KMS-11 (cell line): ENCODE data around the gene EARS2.

Experiments
- H2AFZ ChIP-seq: fragments of 200-600 bp; sonication (generic); 2 replicates; pipeline ENCODE4 v1.6.1; 2016; ENCODE audit warnings: antibody characterized with exemption, mixed run types, low read depth
- H3K27ac ChIP-seq: fragments of 200-600 bp; sonication (generic); 2 replicates; pipeline ENCODE4 v1.6.1; 2016; ENCODE audit warnings: mild to moderate bottlenecking, mixed run types
- H3K27me3 ChIP-seq: fragments of 200-600 bp; sonication (generic); 2 replicates; pipeline ENCODE4 v1.6.1; 2017; ENCODE audit warnings: mild to moderate bottlenecking, low read depth, mixed run types, moderate library complexity; ENCODE audit not compliant: insufficient read depth
- H3K36me3 ChIP-seq: fragments of 200-600 bp; sonication (generic); 2 replicates; pipeline ENCODE4 v1.6.1; 2017; ENCODE audit warnings: mild to moderate bottlenecking, mixed run types; ENCODE audit not compliant: insufficient read depth
- H3K4me1 ChIP-seq: fragments of 200-600 bp; sonication (generic); 2 replicates; pipeline ENCODE4 v1.6.1; 2016; ENCODE audit warnings: mild to moderate bottlenecking, low read depth, mixed run types; ENCODE audit not compliant: poor library complexity, severe bottlenecking
- H3K4me2 ChIP-seq: fragments of 200-600 bp; sonication (generic); 2 replicates; pipeline ENCODE4 v1.7.0; 2016; ENCODE audit warnings: mild to moderate bottlenecking, mixed run types
- H3K4me3 ChIP-seq: fragments of 200-600 bp; sonication (generic); IDR thresholded peaks from 2 replicates; pipeline ENCODE4 v1.6.1; 2017; ENCODE audit warnings: low read depth, low read length, mixed read lengths; ENCODE audit not compliant: insufficient read depth
- H3K79me2 ChIP-seq: fragments of 200-600 bp; sonication (generic); 2 replicates; pipeline ENCODE4 v1.6.1; 2016; ENCODE audit warnings: low read depth, mixed run types; ENCODE audit not compliant: insufficient read depth
- H3K9ac ChIP-seq: fragments of 200-600 bp; sonication (generic); 2 replicates; pipeline ENCODE4 v1.6.1; 2016; ENCODE audit warnings: mild to moderate bottlenecking, mixed run types
- H4K20me1 ChIP-seq: fragments of 200-600 bp; sonication (generic); 2 replicates; pipeline ENCODE4 v1.6.1; 2016; ENCODE audit warnings: mild to moderate bottlenecking, mixed run types; ENCODE audit not compliant: insufficient read depth
- TF ChIP-seq, protein P1 (sequence below): fragments of 200-600 bp; sonication (generic); conservative IDR thresholded peaks from 2 replicates; pipeline ENCODE4 v1.6.1; 2017; ENCODE audit warnings: low read depth, mild to moderate bottlenecking, antibody characterized with exemption, low read length, moderate library complexity, mixed read lengths

Gene EARS2

DNA sequence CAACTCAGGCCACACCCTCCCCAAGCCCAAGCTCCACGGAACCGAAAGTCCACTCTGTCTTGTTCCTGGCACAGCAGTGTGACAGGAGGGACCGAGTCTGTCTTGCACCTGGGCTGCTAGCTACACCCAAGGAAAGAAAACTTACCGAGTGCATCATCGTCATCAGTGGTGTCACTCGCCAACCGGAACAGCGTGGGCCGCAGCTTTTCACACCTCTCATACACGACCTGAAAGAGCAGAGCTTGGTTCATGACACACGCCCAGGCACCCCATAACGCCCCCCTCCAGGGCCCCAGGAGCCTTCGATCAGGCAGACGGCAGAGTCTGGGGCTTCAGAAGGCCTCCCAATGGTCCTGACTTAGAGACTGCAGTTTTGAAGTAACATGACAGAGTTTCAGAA is 74.4 kb downstream of the EARS2 start:
- Histone ChIP-seq H3K36me3 (peaks cover 14% of the 10 kb centered on the region; the same call in 1 of the 2 replicates), H3K9ac (no peak overlapping the region), H3K4me3 (no peak overlapping the region), H2AFZ (no peak overlapping the region), H3K27me3 (no peaks in the 10 kb centered on the region), H3K79me2 (no peaks in the 10 kb centered on the region), H4K20me1 (no peaks in the 10 kb centered on the region), H3K27ac (no peak overlapping the region), H3K4me1 (no peaks in the 10 kb centered on the region), H3K4me2 (no peak overlapping the region)
- TF ChIP-seq, protein P1, sequence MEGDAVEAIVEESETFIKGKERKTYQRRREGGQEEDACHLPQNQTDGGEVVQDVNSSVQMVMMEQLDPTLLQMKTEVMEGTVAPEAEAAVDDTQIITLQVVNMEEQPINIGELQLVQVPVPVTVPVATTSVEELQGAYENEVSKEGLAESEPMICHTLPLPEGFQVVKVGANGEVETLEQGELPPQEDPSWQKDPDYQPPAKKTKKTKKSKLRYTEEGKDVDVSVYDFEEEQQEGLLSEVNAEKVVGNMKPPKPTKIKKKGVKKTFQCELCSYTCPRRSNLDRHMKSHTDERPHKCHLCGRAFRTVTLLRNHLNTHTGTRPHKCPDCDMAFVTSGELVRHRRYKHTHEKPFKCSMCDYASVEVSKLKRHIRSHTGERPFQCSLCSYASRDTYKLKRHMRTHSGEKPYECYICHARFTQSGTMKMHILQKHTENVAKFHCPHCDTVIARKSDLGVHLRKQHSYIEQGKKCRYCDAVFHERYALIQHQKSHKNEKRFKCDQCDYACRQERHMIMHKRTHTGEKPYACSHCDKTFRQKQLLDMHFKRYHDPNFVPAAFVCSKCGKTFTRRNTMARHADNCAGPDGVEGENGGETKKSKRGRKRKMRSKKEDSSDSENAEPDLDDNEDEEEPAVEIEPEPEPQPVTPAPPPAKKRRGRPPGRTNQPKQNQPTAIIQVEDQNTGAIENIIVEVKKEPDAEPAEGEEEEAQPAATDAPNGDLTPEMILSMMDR, result no peak

DNA sequence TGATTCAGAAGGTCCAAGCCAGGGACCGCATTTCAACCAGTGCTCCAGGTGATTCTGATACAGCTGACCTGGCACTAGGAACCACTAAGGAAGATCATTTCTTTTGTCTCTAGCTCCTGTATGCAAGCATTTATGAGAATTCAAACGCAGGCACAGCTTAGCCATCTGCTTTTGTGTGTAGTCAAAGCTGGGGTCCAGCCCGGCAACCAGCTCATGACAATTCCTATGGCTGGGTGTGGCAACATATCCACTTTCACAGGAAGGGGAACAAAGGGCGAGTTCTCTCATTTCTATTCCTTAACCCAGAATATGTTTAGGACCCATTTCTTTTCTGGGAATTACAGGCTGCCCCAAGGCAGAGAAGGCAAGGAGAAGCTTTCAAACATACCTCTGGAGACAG is 76.9 kb downstream of the EARS2 start:
- no peak overlapping the region for H3K4me2 ChIP-seq
- H3K4me1 ChIP-seq, result no peaks in the 10 kb centered on the region
- no peak overlapping the region for H3K9ac ChIP-seq
- no peaks in the 10 kb centered on the region for H4K20me1 ChIP-seq
- no peaks in the 10 kb centered on the region for H3K79me2 ChIP-seq
- H2AFZ ChIP-seq, result no peak overlapping the region
- TF ChIP-seq, protein P1, result no peak
- H3K36me3 ChIP-seq, result peaks cover 11% of the 10 kb centered on the region; the same call in 1 of the 2 replicates
- no peak overlapping the region for H3K4me3 ChIP-seq
- no peaks in the 10 kb centered on the region for H3K27me3 ChIP-seq
- no peak overlapping the region for H3K27ac ChIP-seq

DNA sequence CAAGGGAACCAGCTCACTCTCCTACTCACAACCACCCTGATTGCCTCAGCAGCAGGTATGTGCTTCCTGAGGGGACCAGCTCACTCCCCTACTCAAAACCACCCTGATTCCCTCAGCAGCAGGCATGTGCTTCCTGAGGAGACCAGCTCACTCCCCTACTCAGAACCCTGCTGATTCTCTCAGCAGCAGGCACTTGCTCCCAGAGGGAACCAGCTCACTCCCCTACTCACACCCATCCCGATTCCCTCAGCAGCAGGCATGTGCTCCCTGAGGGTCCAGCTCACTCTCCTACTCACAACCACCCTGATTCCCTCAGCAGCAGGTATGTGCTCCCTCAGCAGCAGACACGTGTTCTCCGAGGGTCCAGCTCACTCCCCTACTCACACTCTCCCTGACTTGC is 78.0 kb downstream of the EARS2 start:
- TF ChIP-seq, protein P1, result no peak
- Histone ChIP-seq H2AFZ (no peak overlapping the region), H3K4me1 (no peaks in the 10 kb centered on the region), H3K4me3 (no peak overlapping the region), H3K4me2 (no peak overlapping the region), H4K20me1 (no peaks in the 10 kb centered on the region), H3K27me3 (no peaks in the 10 kb centered on the region), H3K36me3 (peaks cover 16% of the 10 kb centered on the region; the same call in 1 of the 2 replicates), H3K27ac (no peak overlapping the region), H3K9ac (no peak overlapping the region), H3K79me2 (no peaks in the 10 kb centered on the region)

DNA sequence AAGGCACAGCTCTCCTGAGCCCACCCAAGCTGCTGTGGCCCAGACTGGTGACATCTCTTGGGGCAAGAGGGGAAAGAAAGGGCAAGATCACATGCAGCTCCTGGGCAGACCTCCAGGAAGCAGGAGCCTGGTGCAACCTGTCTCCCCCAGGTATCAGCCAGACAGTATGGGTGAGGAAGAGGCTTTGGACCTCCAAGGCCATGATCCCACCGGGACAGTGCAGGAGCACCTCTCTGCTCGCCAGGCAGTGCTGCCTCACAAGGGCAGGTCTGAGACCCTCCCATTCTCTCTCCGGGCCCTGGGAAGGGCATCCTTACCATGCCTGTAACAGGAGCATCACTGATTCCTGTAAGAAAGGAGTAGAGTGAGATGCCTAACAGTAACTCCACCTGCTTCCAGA is 78.6 kb downstream of the EARS2 start:
- Histone ChIP-seq H3K9ac (no peak overlapping the region), H3K27me3 (no peaks in the 10 kb centered on the region), H3K4me1 (no peaks in the 10 kb centered on the region), H3K36me3 (peaks cover 16% of the 10 kb centered on the region; the same call in 1 of the 2 replicates), H3K27ac (no peak overlapping the region), H3K4me2 (no peak overlapping the region), H3K79me2 (no peaks in the 10 kb centered on the region), H2AFZ (no peak overlapping the region), H4K20me1 (no peaks in the 10 kb centered on the region), H3K4me3 (no peak overlapping the region)
- TF ChIP-seq, protein P1, result no peak
